Peyer's patch (tissue), 4 donors: ENCODE results near the gene SRPK2. TPM values are rescaled to one million over a fixed set of nuclear protein-coding genes. Genes with fewer than 3 reads are reported as not detected.
"Not testable (repeated sequence)": the region's sequence is repeated elsewhere in the genome, so short reads cannot be mapped to it uniquely, and the experiment has no call there.

Source experiments
- DNase-seq, 3 donors: peaks; one replicate each; pipeline ENCODE4 v3.0.0-alpha.2; 2017 to 2019
- H3K27ac ChIP-seq, 4 donors: fragments of 200-600 bp; sonication (generic); one replicate each; pipeline ENCODE4 v1.5.1; 2016 to 2019
- H3K27me3 ChIP-seq, 2 donors: fragments of 200-600 bp; sonication (generic); one replicate each; pipeline ENCODE4 v1.5.1; 2019
- H3K36me3 ChIP-seq, 3 donors: fragments of 200-600 bp; sonication (generic); one replicate each; pipeline ENCODE4 v1.5.1; 2016 to 2019
- H3K4me1 ChIP-seq, 4 donors: fragments of 200-600 bp; sonication (generic); one replicate each; pipeline ENCODE4 v1.5.1; 2016 to 2019
- H3K4me3 ChIP-seq, 4 donors: fragments of 200-600 bp; sonication (generic); 1 replicate in 3 of 4; 2 replicates in 1 of 4; pipeline ENCODE4 v1.5.1; 2016 to 2019; ENCODE audit warnings: mild to moderate bottlenecking in 1 of 4
- H3K9me3 ChIP-seq, 4 donors: fragments of 200-600 bp; sonication (generic); one replicate each; pipeline ENCODE4 v1.5.1; 2016 to 2019; ENCODE audit warnings: mild to moderate bottlenecking in 1 of 4
- POLR2A ChIP-seq, 2 donors: fragments of 450-650 bp; IDR thresholded peaks; one replicate each; pipeline ENCODE4 v1.5.1; 2017; ENCODE audit warnings: antibody characterized with exemption in 2 of 2, mild to moderate bottlenecking in 2 of 2, moderate library complexity in 2 of 2
- total RNA-seq, 4 donors: library from RNA; depleted of rRNA; stranded (reverse); fragments of >200 nt; gene quantifications; one replicate each; pipeline ENCODE4 v1.1.0, GENCODE V29; 2016
- TF ChIP-seq, protein P1 (sequence below), 6 experiments: fragments of 450-650 bp in 4 of 6; fragments of 200-600 bp in 2 of 6; sonication (generic) in 1 of 6; IDR thresholded peaks; one replicate each; pipeline ENCODE4 v1.5.1; 2017 to 2019; ENCODE audit warnings: antibody characterized with exemption in 6 of 6, mild to moderate bottlenecking in 3 of 6, moderate library complexity in 1 of 6

The SRPK2 gene
- total RNA-seq, 4 donors from 2014 or later = 25.7 to 96.6 (median 33.6) TPM

DNA sequence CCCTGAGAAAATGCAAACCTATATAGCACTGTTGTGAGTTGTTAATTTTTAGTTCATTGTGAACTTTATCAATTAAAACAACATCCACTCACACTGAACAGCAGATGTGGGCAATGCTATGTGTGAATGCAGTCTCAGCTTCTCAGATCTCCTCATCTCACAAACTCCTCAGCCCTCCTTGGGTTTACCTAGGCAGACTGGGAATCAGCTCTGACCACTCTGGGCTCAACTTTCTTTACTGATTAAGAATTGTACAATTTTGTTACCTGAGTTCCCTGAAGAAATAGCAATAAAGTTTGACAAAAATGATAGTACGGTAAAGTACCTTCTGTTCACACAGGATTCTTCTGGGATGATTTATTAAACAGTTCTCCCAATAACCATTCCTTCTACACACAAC, 124.0 kb downstream of the SRPK2 start:
- no peak for DNase-seq
- no peaks in the 10 kb centered on the region for H3K27me3 ChIP-seq
- no peak overlapping the region for H3K4me3 ChIP-seq
- no peaks in the 10 kb centered on the region for H3K36me3 ChIP-seq
- H3K9me3 ChIP-seq = no peaks in the 10 kb centered on the region
- H3K27ac ChIP-seq = no peak overlapping the region
- no peak for TF ChIP-seq POLR2A (IDR thresholded peaks at IDR 0.05)
- TF ChIP-seq, protein P1, sequence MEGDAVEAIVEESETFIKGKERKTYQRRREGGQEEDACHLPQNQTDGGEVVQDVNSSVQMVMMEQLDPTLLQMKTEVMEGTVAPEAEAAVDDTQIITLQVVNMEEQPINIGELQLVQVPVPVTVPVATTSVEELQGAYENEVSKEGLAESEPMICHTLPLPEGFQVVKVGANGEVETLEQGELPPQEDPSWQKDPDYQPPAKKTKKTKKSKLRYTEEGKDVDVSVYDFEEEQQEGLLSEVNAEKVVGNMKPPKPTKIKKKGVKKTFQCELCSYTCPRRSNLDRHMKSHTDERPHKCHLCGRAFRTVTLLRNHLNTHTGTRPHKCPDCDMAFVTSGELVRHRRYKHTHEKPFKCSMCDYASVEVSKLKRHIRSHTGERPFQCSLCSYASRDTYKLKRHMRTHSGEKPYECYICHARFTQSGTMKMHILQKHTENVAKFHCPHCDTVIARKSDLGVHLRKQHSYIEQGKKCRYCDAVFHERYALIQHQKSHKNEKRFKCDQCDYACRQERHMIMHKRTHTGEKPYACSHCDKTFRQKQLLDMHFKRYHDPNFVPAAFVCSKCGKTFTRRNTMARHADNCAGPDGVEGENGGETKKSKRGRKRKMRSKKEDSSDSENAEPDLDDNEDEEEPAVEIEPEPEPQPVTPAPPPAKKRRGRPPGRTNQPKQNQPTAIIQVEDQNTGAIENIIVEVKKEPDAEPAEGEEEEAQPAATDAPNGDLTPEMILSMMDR (IDR thresholded peaks at IDR 0.05) = no peak
- peaks cover 0 to 18% (median 0%) of the 10 kb centered on the region in 4 donors for H3K4me1 ChIP-seq

DNA sequence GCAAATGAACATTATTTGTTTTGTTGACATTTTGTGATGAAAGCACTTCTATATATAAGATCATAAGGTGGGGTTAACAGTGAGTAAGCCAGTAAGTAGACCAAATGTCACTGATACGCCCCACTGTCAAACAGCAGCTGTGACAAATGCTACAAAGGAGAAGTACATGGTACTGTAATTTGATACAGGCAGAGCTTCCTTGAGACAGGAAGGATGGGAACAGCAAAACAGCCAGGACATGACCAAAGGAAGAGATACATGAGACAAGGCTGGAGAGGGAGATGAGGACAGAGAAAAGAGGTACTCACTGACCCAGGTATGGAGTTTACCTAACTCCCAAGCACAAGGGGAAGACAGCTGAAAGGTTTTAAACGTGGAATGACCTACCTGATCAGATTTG, 127.0 kb downstream of the SRPK2 start:
- no peaks in the 10 kb centered on the region for H3K27me3 ChIP-seq
- no peaks in the 10 kb centered on the region for H3K36me3 ChIP-seq
- no peak overlapping the region for H3K4me3 ChIP-seq
- DNase-seq = no peak
- TF ChIP-seq POLR2A (IDR thresholded peaks at IDR 0.05) = no peak
- TF ChIP-seq, protein P1 (IDR thresholded peaks at IDR 0.05) = no peak
- no peaks in the 10 kb centered on the region for H3K9me3 ChIP-seq
- peaks cover 0 to 7% (median 0%) of the 10 kb centered on the region in 4 donors for H3K4me1 ChIP-seq
- H3K27ac ChIP-seq = peak overlapping the region in 1 of 4 donors; percentile 3

DNA sequence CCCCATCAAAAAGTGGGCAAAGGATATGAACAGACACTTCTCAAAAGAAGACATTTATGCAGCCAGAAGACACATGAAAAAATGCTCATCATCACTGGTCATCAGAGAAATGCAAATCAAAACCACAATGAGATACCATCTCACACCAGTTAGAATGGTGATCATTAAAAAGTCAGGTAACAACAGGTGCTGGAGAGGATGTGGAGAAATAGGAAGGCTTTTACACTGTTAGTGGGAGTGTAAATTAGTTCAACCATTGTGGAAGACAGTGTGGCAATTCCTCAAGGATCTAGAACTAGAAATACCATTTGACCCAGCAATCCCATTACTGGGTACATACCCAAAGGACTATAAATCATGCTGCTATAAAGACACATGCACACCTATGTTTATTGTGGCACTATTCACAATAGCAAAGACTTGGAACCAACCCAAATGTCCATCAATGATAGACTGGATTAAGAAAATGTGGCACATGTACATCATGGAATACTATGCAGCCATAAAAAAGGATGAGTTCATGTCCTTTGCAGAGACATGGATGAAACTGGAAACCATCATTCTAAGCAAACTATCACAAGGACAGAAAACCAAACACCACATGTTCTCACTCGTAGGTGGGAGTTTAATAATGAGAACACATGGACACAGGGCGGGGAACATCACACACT, 128.4 kb downstream of the SRPK2 start:
- not testable (repeated sequence) for H3K36me3 ChIP-seq, H3K27me3 ChIP-seq, DNase-seq, H3K4me3 ChIP-seq, H3K4me1 ChIP-seq, H3K27ac ChIP-seq, H3K9me3 ChIP-seq

DNA sequence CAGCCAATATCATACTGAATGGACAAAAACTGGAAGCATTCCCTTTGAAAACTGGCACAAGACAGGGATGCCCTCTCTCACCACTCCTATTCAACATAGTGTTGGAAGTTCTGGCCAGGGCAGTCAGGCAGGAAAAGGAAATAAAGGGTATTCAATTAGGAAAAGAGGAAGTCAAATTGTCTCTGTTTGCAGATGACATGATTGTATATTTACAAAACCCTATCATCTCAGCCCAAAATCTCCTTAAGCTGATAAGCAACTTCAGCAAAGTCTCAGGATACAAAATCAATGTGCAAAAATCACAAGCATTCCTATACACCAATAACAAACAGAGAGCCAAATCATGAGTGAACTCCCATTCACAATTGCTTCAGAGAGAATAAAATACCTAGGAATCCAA, 129.8 kb downstream of the SRPK2 start:
- not testable (repeated sequence) for H3K4me1 ChIP-seq, H3K27me3 ChIP-seq, DNase-seq, H3K27ac ChIP-seq, H3K36me3 ChIP-seq, H3K4me3 ChIP-seq, H3K9me3 ChIP-seq

DNA sequence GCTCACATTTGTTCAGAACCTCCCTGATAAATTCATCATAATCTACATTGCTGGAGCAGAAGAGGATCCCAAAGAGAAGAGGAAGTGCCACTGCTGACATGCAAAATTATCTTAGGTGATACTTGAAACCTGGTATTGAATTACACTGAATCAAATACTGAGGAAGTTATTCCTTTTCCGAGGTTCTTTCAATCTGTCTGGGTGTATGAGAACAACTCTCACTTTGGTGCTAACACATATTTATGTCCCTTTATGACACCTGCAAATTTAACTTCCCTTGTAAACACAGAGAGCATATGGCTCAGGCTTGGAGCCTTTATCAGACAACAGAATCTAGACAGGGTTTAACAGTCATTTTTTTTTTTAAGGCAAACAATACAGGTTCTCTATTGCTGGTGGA, 131.4 kb downstream of the SRPK2 start:
- Histone ChIP-seq H3K9me3 (no peaks in the 10 kb centered on the region), H3K36me3 (no peaks in the 10 kb centered on the region), H3K4me3 (no peak overlapping the region), H3K27me3 (no peaks in the 10 kb centered on the region), H3K4me1 (peaks cover 0 to 9% (median 0%) of the 10 kb centered on the region in 4 donors), H3K27ac (no peak overlapping the region)
- DNase-seq = no peak
- TF ChIP-seq POLR2A (IDR thresholded peaks at IDR 0.05) = no peak
- TF ChIP-seq, protein P1 (IDR thresholded peaks at IDR 0.05) = no peak

DNA sequence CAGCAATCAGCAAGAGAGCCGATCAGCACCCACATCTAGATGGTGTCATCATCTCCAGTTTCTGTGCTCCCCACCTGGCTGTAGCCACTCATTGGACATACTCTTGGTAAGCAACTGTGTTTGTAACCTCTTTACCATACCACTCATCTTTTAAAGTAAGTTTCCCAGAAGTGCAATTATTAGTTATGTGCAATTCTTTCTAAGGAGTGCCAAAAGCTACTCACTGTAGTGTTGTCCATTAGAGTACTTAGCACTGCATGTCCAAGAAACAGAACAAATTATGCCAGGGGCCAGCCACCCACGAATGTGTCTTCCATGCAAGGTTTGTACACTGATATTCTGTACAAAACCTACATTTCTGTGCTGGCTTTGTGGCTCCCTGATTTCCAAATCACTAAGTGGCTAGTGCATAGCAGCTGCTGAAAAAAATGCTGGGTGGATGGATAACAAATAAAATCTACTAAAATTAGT, 131.9 kb downstream of the SRPK2 start:
- peak overlapping the region in 1 of 4 donors; percentile 2 for H3K27ac ChIP-seq
- H3K36me3 ChIP-seq = no peaks in the 10 kb centered on the region
- peaks cover 0 to 14% (median 0%) of the 10 kb centered on the region in 4 donors for H3K4me1 ChIP-seq
- no peaks in the 10 kb centered on the region for H3K27me3 ChIP-seq
- DNase-seq = no peak
- no peaks in the 10 kb centered on the region for H3K9me3 ChIP-seq
- H3K4me3 ChIP-seq = no peak overlapping the region
- TF ChIP-seq POLR2A (IDR thresholded peaks at IDR 0.05) = no peak
- TF ChIP-seq, protein P1 (IDR thresholded peaks at IDR 0.05) = no peak

DNA sequence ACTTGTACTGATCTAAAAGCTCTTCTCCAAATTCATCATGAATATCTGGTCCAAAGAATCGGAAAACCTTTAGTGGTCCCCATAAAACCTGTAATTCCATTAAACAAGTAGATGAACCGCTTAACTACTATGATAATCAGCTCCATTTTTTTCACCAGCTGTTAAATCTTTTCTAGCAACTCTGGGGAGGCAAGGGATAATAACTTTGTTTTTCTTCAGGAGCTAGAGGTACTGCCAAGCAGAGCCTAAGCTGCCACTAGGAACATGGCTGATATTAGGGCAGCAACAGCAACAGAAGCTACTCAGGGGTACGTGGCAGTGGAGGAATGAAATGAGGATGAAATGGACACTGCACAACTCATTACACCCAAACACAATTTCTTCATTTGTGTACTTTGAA, 138.0 kb downstream of the SRPK2 start:
- TF ChIP-seq POLR2A (IDR thresholded peaks at IDR 0.05) = no peak
- TF ChIP-seq, protein P1 (IDR thresholded peaks at IDR 0.05) = no peak
- Histone ChIP-seq H3K4me1 (peaks cover 0 to 6% (median 0%) of the 10 kb centered on the region in 4 donors), H3K4me3 (no peak overlapping the region)

More for the DNA sequence above, 138.0 kb downstream of the SRPK2 start:
- Histone ChIP-seq H3K27ac (no peak overlapping the region), H3K27me3 (no peaks in the 10 kb centered on the region), H3K9me3 (no peaks in the 10 kb centered on the region), H3K36me3 (no peaks in the 10 kb centered on the region)
- no peak for DNase-seq
